ENCODE data around the gene TTYH2.

TTYH2 gene

GRCh38 chr17:74216505-74216904, 3.1 kb downstream of the TTYH2 start:
- no peak for DNase-seq

GRCh38 chr17:74217037-74217730, 3.8 kb downstream of the TTYH2 start:
- no peak for DNase-seq

GRCh38 chr17:74217888-74218287, 4.5 kb downstream of the TTYH2 start:
- DNase-seq = no peak

- DNase-seq = no peak
Measured at GRCh38 chr17:74218436-74218835, 5.1 kb downstream of the TTYH2 start.

- no peak for DNase-seq
Measured at GRCh38 chr17:74219576-74220133, 6.3 kb downstream of the TTYH2 start.

- no peak for DNase-seq
Measured at GRCh38 chr17:74220219-74220618, 6.8 kb downstream of the TTYH2 start.

GRCh38 chr17:74220946-74221818, 7.8 kb downstream of the TTYH2 start:
- no peak for DNase-seq

- no peak for DNase-seq
Measured at GRCh38 chr17:74222399-74222798, 9.0 kb downstream of the TTYH2 start.

- no peak for DNase-seq
Measured at GRCh38 chr17:74223901-74224300, 10.5 kb downstream of the TTYH2 start.

- DNase-seq = no peak
Measured at GRCh38 chr17:74224959-74225725, 11.8 kb downstream of the TTYH2 start.

GRCh38 chr17:74226252-74226651, 12.9 kb downstream of the TTYH2 start:
- no peak for DNase-seq

- no peak for DNase-seq
Measured at GRCh38 chr17:74227271-74228080, 14.1 kb downstream of the TTYH2 start.

GRCh38 chr17:74228306-74228978, 15.1 kb downstream of the TTYH2 start:
- DNase-seq = no peak

GRCh38 chr17:74230896-74231295, 17.5 kb downstream of the TTYH2 start:
- DNase-seq = no peak

GRCh38 chr17:74231928-74232907, 18.8 kb downstream of the TTYH2 start:
- DNase-seq = no peak

- DNase-seq = no peak
Measured at GRCh38 chr17:74233937-74234336, 20.6 kb downstream of the TTYH2 start.

GRCh38 chr17:74234486-74234885, 21.1 kb downstream of the TTYH2 start:
- DNase-seq = no peak

- no peak for DNase-seq
Measured at GRCh38 chr17:74235040-74235581, 21.7 kb downstream of the TTYH2 start.

- DNase-seq = no peak
Measured at GRCh38 chr17:74235911-74236371, 22.6 kb downstream of the TTYH2 start.

- DNase-seq = no peak
Measured at GRCh38 chr17:74237321-74237720, 23.9 kb downstream of the TTYH2 start.

All from stimulated activated CD4-positive, alpha-beta T cell treated with anti-CD3 and anti-CD28 coated beads, Interleukin-2, amount 100 ng/mL, for 24 hours (primary cell).